ENCODE data around the gene MAGEA6.
"Not testable (repeated sequence)": the region's sequence is repeated elsewhere in the genome, so short reads cannot be mapped to it uniquely, and the experiment has no call there.

MAGEA6 gene

GRCh38 chrX:152753686-152754650 lies 15.5 kb downstream of the MAGEA6 start, which contains the start of gene MAGEA2:
TSS of gene MAGEA2 (minus strand) at chrX:152753842. CDS start at chrX:152751363, 2,479 bp downstream.
- H3K4me3 Mint-ChIP-seq; H3K4me1 Mint-ChIP-seq (ENCODE audit: low read depth); H3K27ac Mint-ChIP-seq; H3K36me3 Mint-ChIP-seq (ENCODE audit: low read depth); H3K27me3 Mint-ChIP-seq; H3K9me3 Mint-ChIP-seq; intact Hi-C loops (cut with micrococcal nuclease): not testable (repeated sequence)

GRCh38 chrX:152738560-152738959 lies 30.9 kb downstream of the MAGEA6 start:
- intact Hi-C loops (cut with micrococcal nuclease) = no loop called here
- Mint-ChIP-seq H3K27ac (no peak overlapping the region), H3K9me3 (no peaks in the 10 kb centered on the region), H3K27me3 (peaks cover 2% of the 10 kb centered on the region), H3K4me3 (no peak overlapping the region), H3K36me3 (ENCODE audit: low read depth) (no peaks in the 10 kb centered on the region), H3K4me1 (ENCODE audit: low read depth) (no peaks in the 10 kb centered on the region)

- intact Hi-C loops (cut with micrococcal nuclease); H3K4me3 Mint-ChIP-seq; H3K27me3 Mint-ChIP-seq; H3K4me1 Mint-ChIP-seq (ENCODE audit: low read depth); H3K9me3 Mint-ChIP-seq; H3K36me3 Mint-ChIP-seq (ENCODE audit: low read depth); H3K27ac Mint-ChIP-seq: not testable (repeated sequence)
Measured at GRCh38 chrX:152736528-152736927, 33.0 kb downstream of the MAGEA6 start.

- no peaks in the 10 kb centered on the region for H3K36me3 Mint-ChIP-seq (ENCODE audit: low read depth)
Measured at GRCh38 chrX:152735860-152736511, 33.5 kb downstream of the MAGEA6 start.

GRCh38 chrX:152735101-152735500 lies 34.4 kb downstream of the MAGEA6 start:
- Mint-ChIP-seq H3K4me1 (ENCODE audit: low read depth) (no peaks in the 10 kb centered on the region), H3K9me3 (no peaks in the 10 kb centered on the region), H3K27ac (no peak overlapping the region), H3K27me3 (peaks cover 2% of the 10 kb centered on the region), H3K4me3 (no peak overlapping the region), H3K36me3 (ENCODE audit: low read depth) (no peaks in the 10 kb centered on the region)
- intact Hi-C loops (cut with micrococcal nuclease) = no loop called here

More at GRCh38 chrX:152735860-152736511, 33.5 kb downstream of the MAGEA6 start:
- Mint-ChIP-seq H3K27me3 (peaks cover 2% of the 10 kb centered on the region), H3K9me3 (no peaks in the 10 kb centered on the region), H3K4me1 (ENCODE audit: low read depth) (no peaks in the 10 kb centered on the region), H3K27ac (no peak overlapping the region), H3K4me3 (no peak overlapping the region)
- intact Hi-C loops (cut with micrococcal nuclease) = no loop called here

- H3K9me3 Mint-ChIP-seq; H3K27me3 Mint-ChIP-seq; H3K4me3 Mint-ChIP-seq; H3K36me3 Mint-ChIP-seq (ENCODE audit: low read depth); H3K27ac Mint-ChIP-seq; intact Hi-C loops (cut with micrococcal nuclease); H3K4me1 Mint-ChIP-seq (ENCODE audit: low read depth): not testable (repeated sequence)
Measured at GRCh38 chrX:152734143-152734858, 35.2 kb downstream of the MAGEA6 start.

- Mint-ChIP-seq H3K4me3 (no peak within 1 kb of the TSS), H3K36me3 (ENCODE audit: low read depth) (no peaks in the 10 kb centered on the region), H3K4me1 (ENCODE audit: low read depth) (no peaks in the 10 kb centered on the region), H3K27ac (no peak within 1 kb of the TSS), H3K27me3 (peaks cover 2% of the 10 kb centered on the region), H3K9me3 (no peaks in the 10 kb centered on the region)
- intact Hi-C loops (cut with micrococcal nuclease) = no loop called here
Measured at GRCh38 chrX:152733261-152733975, 36.1 kb downstream of the MAGEA6 start, which contains the start of the genes CSAG1 and MAGEA12. TSS of gene CSAG1 (minus strand) at chrX:152733721. CDS start at chrX:152732460, 1,261 bp downstream. TSS of gene MAGEA12 (plus strand) at chrX:152733757. CDS start at chrX:152736162, 2,405 bp downstream.

GRCh38 chrX:152725409-152725808 lies 44.1 kb downstream of the MAGEA6 start:
- H3K36me3 Mint-ChIP-seq (ENCODE audit: low read depth) = no peaks in the 10 kb centered on the region
- H3K4me1 Mint-ChIP-seq (ENCODE audit: low read depth) = no peaks in the 10 kb centered on the region
- no peaks in the 10 kb centered on the region for H3K9me3 Mint-ChIP-seq
- H3K27ac Mint-ChIP-seq = no peak overlapping the region
- no peak overlapping the region for H3K4me3 Mint-ChIP-seq
- no peaks in the 10 kb centered on the region for H3K27me3 Mint-ChIP-seq
- intact Hi-C loops (cut with micrococcal nuclease) = no loop called here

Measured in dendritic cell treated with granulocyte-macrophage colony-stimulating factor and Interleukin-4, amounts not matched to agents 40 ng/mL and 50 ng/mL, for 4 days (primary cell).